Naive thymus-derived CD8-positive, alpha-beta T cell (primary cell): ENCODE results near the gene PEX7. TPM values are rescaled to one million over a fixed set of nuclear protein-coding genes. Genes with fewer than 3 reads are reported as not detected.
"Not testable (repeated sequence)": the region's sequence is repeated elsewhere in the genome, so short reads cannot be mapped to it uniquely, and the experiment has no call there.

ENCODE experiments used
- ATAC-seq, 2 donors: fragments of 150-1000 bp; cut with Tn5 transposase in 1 of 2; sonication (Bioruptor Pico), chemical (Tn5 transposase) in 1 of 2; 1 replicate in 1 of 2; 2 replicates in 1 of 2; pipeline ENCODE4 v1.10.0; 2021; ENCODE audit warnings: mild to moderate bottlenecking in 2 of 2, moderate library complexity in 2 of 2
- POLR2A ChIA-PET: fragments of 350-600 bp; sonication (Branson Sonifier 250); formaldehyde crosslinking; loops from one replicate; lab custom pipeline; 2021; ENCODE audit warnings: antibody characterized with exemption; lab: Charles Lee
- DNase-seq, 10 donors: peaks; one replicate each; pipeline versions ENCODE4 v3.0.0 to v3.0.0-alpha.2; 2020 to 2022
- H3K27ac Mint-ChIP-seq, 10 donors: one replicate each; pipeline ENCODE4 v1.8.0; 2020 to 2022; ENCODE audit warnings: mild to moderate bottlenecking in 10 of 10, mixed read lengths in 10 of 10, moderate library complexity in 4 of 10, inconsistent platforms in 1 of 10
- H3K27me3 Mint-ChIP-seq, 5 donors: one replicate each; pipeline ENCODE4 v1.8.0; 2021 to 2022; ENCODE audit warnings: mixed read lengths in 5 of 5
- H3K36me3 Mint-ChIP-seq, 3 donors: one replicate each; pipeline ENCODE4 v1.8.0; 2020 to 2022; ENCODE audit warnings: mixed read lengths in 3 of 3, mild to moderate bottlenecking in 2 of 3, inconsistent platforms in 1 of 3
- H3K4me1 Mint-ChIP-seq, 4 donors: one replicate each; pipeline ENCODE4 v1.8.0; 2021 to 2022; ENCODE audit warnings: mixed read lengths in 4 of 4
- H3K4me3 Mint-ChIP-seq, 10 donors: one replicate each; pipeline ENCODE4 v1.8.0; 2020 to 2022; ENCODE audit warnings: mild to moderate bottlenecking in 10 of 10, mixed read lengths in 10 of 10, moderate library complexity in 6 of 10, inconsistent platforms in 1 of 10
- H3K9me3 Mint-ChIP-seq, 9 donors: one replicate each; pipeline ENCODE4 v1.8.0; 2020 to 2022; ENCODE audit warnings: mixed read lengths in 9 of 9, mild to moderate bottlenecking in 3 of 9, inconsistent platforms in 1 of 9, moderate library complexity in 1 of 9
- polyA plus RNA-seq, 3 donors: library from polyadenylated mRNA; unstranded; fragments of 300-500 nt; fragmentation: Illumina TruSeq; gene quantifications; one replicate each; pipeline ENCODE4 v1.2.3, GENCODE V29; 2021
- total RNA-seq, 8 experiments: library from RNA in 2 of 8; stranded (reverse) in 2 of 8; gene quantifications; one replicate each; pipeline ENCODE4 v1.2.3 and lab custom pipeline; 2021 to 2026

Gene PEX7
- total and polyA plus RNA-seq, 5 experiments from 2014 or later: 3.0 to 6.9 (median 4.6) TPM

GRCh38 chr6:136950436-136951126 lies 128.2 kb downstream of the PEX7 start:
- Mint-ChIP-seq H3K27me3 (peaks cover 3 to 11% (median 9%) of the 10 kb centered on the region in 5 donors), H3K4me1 (peaks cover 0 to 2% (median 0%) of the 10 kb centered on the region in 4 donors), H3K9me3 (peaks cover 0 to 9% (median 4%) of the 10 kb centered on the region in 9 donors), H3K36me3 (peaks cover 0 to 5% (median 2%) of the 10 kb centered on the region in 3 donors), H3K27ac (peak overlapping the region in 2 of 10 donors; percentile 18 to 30), H3K4me3 (no peak overlapping the region)
- POLR2A ChIA-PET: no interaction called here
- no peak for DNase-seq
- no peak for ATAC-seq

GRCh38 chr6:136952714-136953260 lies 130.4 kb downstream of the PEX7 start:
- Mint-ChIP-seq H3K4me3 (no peak overlapping the region), H3K27ac (no peak overlapping the region), H3K9me3 (peaks cover 0 to 9% (median 4%) of the 10 kb centered on the region in 9 donors), H3K27me3 (peaks cover under 1 to 10% (median 3%) of the 10 kb centered on the region in 5 donors), H3K36me3 (peaks cover 0 to 5% (median 2%) of the 10 kb centered on the region in 3 donors), H3K4me1 (peaks cover 5 to 8% (median 7%) of the 10 kb centered on the region in 4 donors)
- ATAC-seq (no peak), DNase-seq (no peak)
- POLR2A ChIA-PET: no interaction called here

- Mint-ChIP-seq H3K4me1 (peaks cover 5 to 8% (median 7%) of the 10 kb centered on the region in 4 donors), H3K27me3 (peaks cover 7 to 14% (median 10%) of the 10 kb centered on the region in 5 donors), H3K27ac (no peak overlapping the region), H3K36me3 (no peaks in the 10 kb centered on the region), H3K4me3 (no peak overlapping the region), H3K9me3 (no peaks in the 10 kb centered on the region)
- ATAC-seq: no peak
- POLR2A ChIA-PET: no interaction called here
- DNase-seq: no peak
These were observed 132.7 kb downstream of the PEX7 start for GRCh38 chr6:136955123-136955522.

- Mint-ChIP-seq H3K27me3 (peaks cover 7 to 17% (median 13%) of the 10 kb centered on the region in 5 donors), H3K4me1 (peaks cover 5 to 8% (median 7%) of the 10 kb centered on the region in 4 donors), H3K9me3 (no peaks in the 10 kb centered on the region), H3K4me3 (peak overlapping the region in 3 of 10 donors; percentile 8 to 29 (median 26)), H3K27ac (peak overlapping the region in 2 of 10 donors; percentile 51 to 79), H3K36me3 (no peaks in the 10 kb centered on the region)
- peak in 1 of 10 donors; percentile 11 for DNase-seq
- POLR2A ChIA-PET: interaction anchor here (0.7 kb wide), 1 partner anchor 45 kb away, joined by 4 read pairs; no protein-coding TSS in a partner anchor
- ATAC-seq: no peak
These were observed 134.5 kb downstream of the PEX7 start for GRCh38 chr6:136956590-136957544.

GRCh38 chr6:136958168-136958567 lies 135.8 kb downstream of the PEX7 start:
- Mint-ChIP-seq H3K27me3 (peaks cover 7 to 19% (median 13%) of the 10 kb centered on the region in 5 donors), H3K27ac (no peak overlapping the region), H3K36me3 (no peaks in the 10 kb centered on the region), H3K4me1 (peaks cover 4 to 8% (median 7%) of the 10 kb centered on the region in 4 donors), H3K9me3 (no peaks in the 10 kb centered on the region), H3K4me3 (no peak overlapping the region)
- DNase-seq (no peak), ATAC-seq (no peak)
- POLR2A ChIA-PET: no interaction called here

- H3K4me3 Mint-ChIP-seq: no peak overlapping the region
- ATAC-seq (no peak), DNase-seq (no peak)
- H3K9me3 Mint-ChIP-seq: no peaks in the 10 kb centered on the region
- POLR2A ChIA-PET: no interaction called here
- H3K27me3 Mint-ChIP-seq: peaks cover 7 to 19% (median 13%) of the 10 kb centered on the region in 5 donors
- H3K4me1 Mint-ChIP-seq: peaks cover 4 to 8% (median 7%) of the 10 kb centered on the region in 4 donors
- H3K36me3 Mint-ChIP-seq: no peaks in the 10 kb centered on the region
- H3K27ac Mint-ChIP-seq: no peak overlapping the region
These were observed 137.1 kb downstream of the PEX7 start for GRCh38 chr6:136959471-136959891.

- H3K27me3 Mint-ChIP-seq: peaks cover 7 to 18% (median 13%) of the 10 kb centered on the region in 5 donors
- H3K4me3 Mint-ChIP-seq, POLR2A ChIA-PET, ATAC-seq, H3K36me3 Mint-ChIP-seq, H3K27ac Mint-ChIP-seq, H3K4me1 Mint-ChIP-seq, H3K9me3 Mint-ChIP-seq, DNase-seq: not testable (repeated sequence)
These were observed 137.5 kb downstream of the PEX7 start for GRCh38 chr6:136959935-136960334.

- H3K27me3 Mint-ChIP-seq: peaks cover 7 to 18% (median 13%) of the 10 kb centered on the region in 5 donors
- ATAC-seq: no peak
- POLR2A ChIA-PET: no interaction called here
These were observed 138.4 kb downstream of the PEX7 start for GRCh38 chr6:136960781-136961180.

GRCh38 chr6:136961848-136962247 lies 139.5 kb downstream of the PEX7 start:
- DNase-seq (no peak), ATAC-seq (no peak)
- Mint-ChIP-seq H3K27me3 (peaks cover 5 to 22% (median 18%) of the 10 kb centered on the region in 5 donors), H3K4me3 (no peak overlapping the region), H3K36me3 (no peaks in the 10 kb centered on the region), H3K4me1 (peaks cover 4 to 6% (median 4%) of the 10 kb centered on the region in 4 donors), H3K27ac (no peak overlapping the region), H3K9me3 (no peaks in the 10 kb centered on the region)
- POLR2A ChIA-PET: no interaction called here

More at GRCh38 chr6:136960781-136961180, 138.4 kb downstream of the PEX7 start:
- no peak overlapping the region for H3K4me3 Mint-ChIP-seq
- no peaks in the 10 kb centered on the region for H3K36me3 Mint-ChIP-seq
- H3K9me3 Mint-ChIP-seq: no peaks in the 10 kb centered on the region
- H3K27ac Mint-ChIP-seq: no peak overlapping the region
- H3K4me1 Mint-ChIP-seq: peaks cover 4 to 8% (median 7%) of the 10 kb centered on the region in 4 donors
- no peak for DNase-seq

GRCh38 chr6:136962661-136963060 lies 140.3 kb downstream of the PEX7 start:
- Mint-ChIP-seq H3K27ac (no peak overlapping the region), H3K4me1 (peaks cover 0 to 1% (median 0%) of the 10 kb centered on the region in 4 donors), H3K36me3 (no peaks in the 10 kb centered on the region), H3K27me3 (peaks cover 9 to 31% (median 23%) of the 10 kb centered on the region in 5 donors), H3K9me3 (no peaks in the 10 kb centered on the region), H3K4me3 (no peak overlapping the region)
- ATAC-seq: no peak
- POLR2A ChIA-PET: no interaction called here
- DNase-seq: no peak

GRCh38 chr6:136963259-136963658 lies 140.9 kb downstream of the PEX7 start:
- ATAC-seq: no peak
- H3K27me3 Mint-ChIP-seq: peaks cover 15 to 37% (median 27%) of the 10 kb centered on the region in 5 donors
- no peak overlapping the region for H3K4me3 Mint-ChIP-seq
- peaks cover 0 to 2% (median under 1%) of the 10 kb centered on the region in 4 donors for H3K4me1 Mint-ChIP-seq
- H3K9me3 Mint-ChIP-seq: no peaks in the 10 kb centered on the region
- no peak for DNase-seq
- POLR2A ChIA-PET: no interaction called here
- H3K27ac Mint-ChIP-seq: no peak overlapping the region
- no peaks in the 10 kb centered on the region for H3K36me3 Mint-ChIP-seq
